Ecto neural progenitor cell (in vitro differentiated cells): Measurements from ENCODE around the gene SLC12A8.
"Not testable (repeated sequence)": the region's sequence is repeated elsewhere in the genome, so short reads cannot be mapped to it uniquely, and the experiment has no call there.

Source experiments
- DNase-seq: peaks from one replicate; pipeline ENCODE4 v3.0.0-alpha.2; 2018; ENCODE audit warnings: low spot score

SLC12A8 gene

DNA sequence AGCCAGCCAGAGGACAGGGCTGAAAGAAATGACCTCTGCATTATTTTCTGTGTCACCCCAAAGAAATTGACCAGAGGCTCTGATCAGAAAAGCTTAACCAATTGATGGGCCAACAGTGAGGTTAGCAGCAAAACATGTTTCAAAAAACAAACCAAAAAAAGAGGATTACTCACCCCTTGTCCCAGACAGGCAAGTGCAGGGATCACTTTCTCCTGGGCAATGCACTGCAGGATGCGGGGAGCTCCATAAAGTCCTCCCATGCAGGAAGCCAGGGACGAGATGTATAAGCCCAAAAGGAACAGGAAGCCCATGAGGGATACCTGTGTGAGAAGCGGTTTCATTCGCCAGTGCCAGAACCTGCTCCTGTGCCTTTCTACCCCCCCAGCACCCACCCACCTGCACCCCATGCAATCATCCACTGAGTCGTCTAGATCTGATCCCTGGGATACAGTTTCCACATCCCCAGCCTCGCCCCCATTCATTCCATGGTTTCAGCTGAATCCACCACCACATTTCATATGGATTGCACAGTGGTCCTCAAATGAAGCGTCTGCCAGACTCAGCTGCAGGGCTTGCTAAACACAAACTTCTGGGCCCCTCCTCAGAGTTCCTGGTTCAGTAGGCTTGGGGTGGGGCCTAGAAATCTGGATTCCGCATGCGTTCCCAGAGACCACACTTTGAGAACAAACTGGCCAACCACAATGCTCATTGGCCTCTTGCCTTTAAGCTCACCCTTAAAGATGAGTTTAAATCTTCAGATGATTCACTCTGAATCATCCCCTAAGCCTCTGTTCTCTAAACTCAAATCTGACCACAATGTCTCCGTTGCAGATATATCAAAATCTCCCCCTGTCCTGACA lies 102.3 kb downstream of the SLC12A8 start:
- DNase-seq = no peak

DNA sequence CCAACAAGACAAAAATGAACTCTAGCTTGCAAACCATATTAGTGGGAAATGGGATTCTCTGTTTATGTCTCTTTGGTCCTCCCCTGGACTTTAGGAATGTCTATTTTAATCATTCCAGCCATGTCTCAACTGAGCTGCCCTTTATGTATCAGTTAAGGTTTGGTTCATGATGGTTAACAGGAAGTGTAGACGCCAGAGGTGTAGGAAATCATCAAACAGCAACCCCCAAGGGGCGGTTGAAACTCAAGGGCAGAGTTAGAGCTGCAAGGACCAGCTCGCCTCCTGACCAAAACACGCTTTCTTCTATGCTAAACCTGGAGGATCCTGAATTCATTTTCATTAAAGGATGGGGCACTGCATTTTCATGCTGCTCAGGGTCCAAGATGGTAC lies 103.0 kb downstream of the SLC12A8 start:
- no peak for DNase-seq

DNA sequence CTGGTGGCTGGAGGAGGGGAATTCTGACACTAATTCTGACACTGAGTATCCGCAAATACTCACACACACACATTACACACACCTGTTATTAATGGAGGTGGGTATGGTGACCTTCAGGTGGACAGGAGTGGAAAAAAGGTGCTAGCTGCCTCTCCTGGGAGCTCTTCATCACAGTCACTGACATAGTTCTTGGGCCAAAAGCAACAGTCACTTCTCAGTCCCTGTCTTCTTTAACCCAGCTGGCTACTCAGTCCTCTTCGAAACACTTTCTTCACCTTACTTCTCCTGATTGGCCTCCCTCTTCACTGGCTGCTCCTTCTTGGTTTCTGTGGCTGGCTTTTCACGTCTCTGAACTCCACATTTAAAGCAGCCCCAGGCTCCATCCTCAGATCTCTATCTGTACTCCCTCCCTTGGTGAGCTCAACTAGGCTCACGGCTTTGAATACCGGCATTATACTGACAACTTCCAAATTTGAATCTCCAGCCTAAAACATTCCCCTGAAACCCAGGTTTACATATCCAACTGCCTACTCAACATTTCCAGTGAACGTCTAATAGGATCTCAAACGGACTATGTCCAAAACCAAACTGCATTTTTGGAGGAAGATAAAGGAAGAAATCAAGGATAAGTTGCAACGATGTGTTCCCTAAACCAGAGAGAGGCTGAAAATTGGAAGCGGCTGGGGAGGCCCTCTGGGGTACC lies 103.6 kb downstream of the SLC12A8 start:
- DNase-seq = no peak

DNA sequence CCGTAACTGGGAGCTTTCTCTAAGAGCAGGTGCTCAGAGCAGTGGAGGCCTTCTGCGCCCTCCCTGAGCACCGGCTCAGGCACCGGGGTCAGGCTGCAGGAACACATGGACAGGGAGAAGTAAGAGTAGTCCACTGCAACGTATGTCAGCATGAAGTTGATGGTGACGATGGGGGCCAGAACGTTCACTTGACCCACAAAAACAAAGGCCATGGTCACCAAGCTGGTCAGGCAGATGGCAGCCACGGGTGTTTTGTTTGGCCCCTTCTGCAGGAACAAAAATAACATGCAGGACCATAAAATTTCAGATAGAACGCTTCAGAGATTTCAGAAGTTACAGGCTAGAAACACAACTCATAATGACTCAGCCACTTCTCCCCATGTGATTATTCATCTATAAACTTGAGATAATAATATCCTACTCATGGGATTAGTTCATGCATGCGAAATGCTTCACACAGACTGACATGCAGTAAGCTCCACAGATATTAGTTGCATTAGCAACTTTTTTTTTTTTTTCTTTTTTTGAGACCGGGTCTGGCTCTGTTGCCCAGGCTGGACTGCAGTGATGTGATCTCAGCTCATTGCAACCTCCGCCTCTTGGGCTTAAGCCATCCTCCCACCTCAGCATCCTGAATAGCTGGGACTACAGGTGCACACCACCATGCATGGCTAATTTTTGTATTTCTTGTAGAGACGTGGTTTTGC lies 104.5 kb downstream of the SLC12A8 start:
- no peak for DNase-seq

DNA sequence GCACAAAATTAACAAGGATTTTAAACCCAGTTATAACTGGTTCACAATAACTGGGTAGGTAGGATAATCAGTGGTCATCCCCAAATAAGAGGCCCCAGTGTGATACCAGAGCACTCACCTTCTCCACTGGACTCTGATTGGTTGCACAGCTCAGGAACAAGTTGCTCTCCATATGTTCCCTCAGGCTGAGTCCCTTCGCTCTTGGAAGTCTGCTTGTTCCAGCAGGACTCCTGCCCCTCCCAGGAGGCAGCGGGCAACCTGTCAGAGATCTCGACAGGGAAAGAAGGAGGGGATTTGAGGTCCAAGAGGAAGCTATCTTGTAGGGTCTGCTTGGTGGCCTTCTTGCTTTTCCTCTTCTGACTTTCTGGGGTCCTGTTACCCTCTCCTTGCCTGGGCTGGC lies 105.2 kb downstream of the SLC12A8 start:
- DNase-seq = no peak

DNA sequence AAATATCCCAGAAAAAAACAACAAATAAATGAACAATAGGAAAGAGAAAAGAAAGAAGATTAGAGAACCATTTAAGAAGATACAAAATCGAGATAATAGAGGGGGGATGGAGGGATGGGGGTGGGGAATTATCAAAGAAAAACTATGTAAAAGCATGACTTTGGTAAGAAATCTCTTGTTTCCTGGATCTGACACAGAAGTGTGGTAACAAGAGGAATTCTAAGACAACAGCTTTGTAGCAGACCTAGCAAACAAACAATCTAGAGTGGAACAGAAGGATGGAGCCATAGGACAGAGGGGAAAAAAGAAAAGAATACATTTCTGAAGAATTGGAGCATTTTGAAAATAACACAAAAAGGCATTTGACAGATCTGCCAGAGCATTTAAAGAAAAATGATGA lies 107.4 kb downstream of the SLC12A8 start:
- no peak for DNase-seq

DNA sequence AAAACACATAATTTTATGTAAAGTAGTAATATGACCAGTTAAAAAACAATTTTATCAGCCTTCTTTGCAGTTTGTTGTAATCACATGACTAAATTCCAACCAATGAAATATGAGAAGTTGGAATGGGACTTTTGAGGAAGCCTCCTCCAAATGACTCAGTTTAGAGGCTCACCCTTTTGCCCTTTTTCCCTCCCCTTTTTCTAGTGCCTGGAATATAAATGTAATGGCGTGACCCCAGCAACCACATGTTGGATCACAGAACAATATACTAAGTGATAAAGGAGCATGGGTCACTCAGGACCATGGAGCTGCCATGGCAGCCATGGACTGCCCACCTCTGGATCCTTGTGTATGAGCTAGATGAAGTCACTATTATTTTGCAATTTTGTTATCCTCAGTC lies 107.9 kb downstream of the SLC12A8 start:
- DNase-seq = no peak

DNA sequence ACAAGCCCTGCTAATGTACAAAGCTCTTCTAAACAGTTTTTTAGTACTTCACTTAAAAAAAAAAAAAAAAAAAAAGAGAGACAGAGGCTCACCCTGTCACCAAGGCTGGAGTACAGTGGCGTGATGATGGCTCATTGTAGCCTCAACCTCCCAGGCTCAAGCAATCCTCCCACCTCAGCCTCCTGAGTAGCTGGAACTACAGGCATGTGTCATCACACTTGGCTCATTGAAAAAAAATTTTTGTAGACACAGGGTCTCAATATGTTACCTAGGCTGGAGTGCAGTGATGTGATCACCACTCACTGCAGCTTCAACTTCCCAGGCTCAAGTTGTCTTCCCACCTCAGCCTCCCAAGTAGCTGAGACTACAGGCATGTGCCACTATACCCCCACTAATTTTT lies 109.1 kb downstream of the SLC12A8 start:
- DNase-seq = no peak

DNA sequence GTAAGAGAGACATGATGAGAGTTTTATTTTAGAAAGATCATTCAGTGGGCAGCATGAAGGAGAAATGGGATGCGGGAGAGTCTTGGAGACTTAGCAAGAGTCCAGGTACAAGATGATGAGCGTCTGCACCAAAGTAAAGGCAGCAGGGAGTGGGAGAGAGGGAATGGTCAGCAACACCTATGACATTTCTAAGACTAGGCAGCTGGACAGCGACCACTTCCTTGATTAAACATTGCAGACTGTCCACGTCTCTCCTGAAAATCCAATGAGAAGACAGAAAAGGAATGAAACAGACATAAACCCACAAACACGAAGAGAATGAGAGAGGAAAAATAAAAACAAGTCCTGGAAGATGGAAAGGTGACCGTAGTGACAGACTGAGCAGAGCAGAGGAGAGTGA lies 110.1 kb downstream of the SLC12A8 start:
- no peak for DNase-seq

DNA sequence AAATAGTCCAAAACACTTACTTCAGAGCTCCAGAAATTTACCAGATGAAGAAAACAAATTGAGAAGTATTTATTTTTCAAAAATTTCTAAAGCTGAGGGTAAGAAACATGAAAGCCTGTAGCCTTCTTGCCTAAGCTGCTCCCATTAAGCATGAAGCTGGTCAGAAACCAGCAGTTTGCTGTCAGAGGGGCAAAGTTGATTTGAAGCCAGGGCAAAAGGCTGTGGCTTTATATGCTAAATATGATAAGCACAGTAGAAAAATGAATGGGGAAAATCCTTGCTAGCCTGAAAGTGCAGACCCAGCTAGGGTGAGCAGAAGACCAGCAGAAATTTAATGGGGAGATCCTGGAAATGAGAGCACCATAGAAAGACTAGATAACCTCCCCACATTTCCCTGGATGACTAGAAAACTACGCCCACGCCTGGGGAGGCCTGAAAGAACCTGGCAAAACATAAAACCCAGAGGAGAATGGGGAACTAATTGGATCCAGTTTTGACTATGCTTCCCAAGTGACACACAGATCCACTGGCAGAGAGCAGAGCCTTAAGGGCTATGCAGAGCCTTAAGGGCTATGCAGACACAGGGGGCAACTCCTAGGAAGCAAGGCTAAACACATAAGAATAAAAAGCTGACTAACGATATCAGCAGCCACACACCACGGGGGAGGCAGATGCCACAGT lies 113.8 kb downstream of the SLC12A8 start:
- DNase-seq = no peak

DNA sequence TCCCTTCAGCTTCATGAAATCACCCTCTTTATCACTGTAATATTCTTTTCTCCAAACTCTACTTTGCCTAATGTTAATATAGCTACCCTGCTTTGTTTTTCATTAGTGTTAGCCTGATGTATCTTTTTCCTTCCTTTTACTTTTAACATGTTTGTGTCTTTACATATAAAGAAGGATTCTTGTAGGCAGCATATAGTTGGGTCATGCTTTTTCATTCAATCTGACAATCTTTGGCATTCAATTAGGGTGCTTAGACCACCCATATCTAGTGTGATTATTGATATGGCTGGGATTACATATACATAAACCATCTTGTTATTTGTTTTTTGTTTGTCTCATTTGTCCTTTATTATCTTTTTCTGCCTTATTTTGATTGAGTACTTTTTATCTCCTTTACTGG lies 121.9 kb downstream of the SLC12A8 start:
- no peak for DNase-seq

DNA sequence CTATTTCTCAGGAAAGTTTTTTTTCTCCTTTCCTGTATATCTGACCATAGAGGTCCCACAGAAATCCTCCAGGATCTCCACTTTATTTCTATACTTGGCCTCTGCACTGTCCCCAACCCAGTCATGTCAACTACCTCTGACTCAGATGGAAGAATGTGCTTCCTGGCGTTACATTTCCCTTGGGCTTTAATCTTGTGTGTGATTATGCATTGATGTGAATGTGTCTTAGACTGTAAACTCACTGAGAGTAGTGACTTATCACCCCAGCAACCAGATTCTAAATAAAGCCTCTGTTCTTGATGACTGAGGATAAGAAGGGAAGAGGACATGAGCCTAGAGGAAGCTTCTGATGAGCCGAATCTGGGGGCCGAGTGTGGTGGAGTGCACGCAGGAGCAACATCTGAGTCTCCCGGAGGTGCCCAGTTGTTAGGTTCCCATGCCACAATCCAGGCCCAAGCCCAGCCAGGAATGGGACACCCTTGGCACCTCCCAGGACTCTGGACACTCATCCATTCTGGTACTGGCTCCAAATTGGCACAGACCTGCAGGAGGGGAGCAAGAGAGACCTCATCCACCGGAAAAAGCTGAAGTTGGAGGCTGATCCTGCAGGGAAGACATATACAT lies 124.7 kb downstream of the SLC12A8 start:
- DNase-seq = no peak

DNA sequence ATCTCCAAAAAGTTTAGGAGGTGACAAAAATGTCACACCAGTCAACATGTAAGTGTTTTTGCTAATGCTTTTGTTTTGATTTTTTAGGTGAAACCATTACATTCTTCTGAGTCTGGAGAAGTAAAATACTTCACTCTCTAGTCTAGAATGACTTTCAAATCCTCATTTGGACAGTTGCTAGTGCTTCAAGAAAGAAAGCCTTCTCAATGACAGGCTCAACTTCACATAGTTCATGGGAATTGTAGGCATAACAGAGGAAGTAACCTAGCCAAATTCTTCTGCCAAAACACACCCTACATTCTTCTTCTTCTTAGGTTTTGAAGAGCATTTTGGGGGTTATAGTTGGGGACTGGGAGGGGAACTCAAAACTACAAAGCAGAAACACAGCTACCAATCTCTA lies 127.4 kb downstream of the SLC12A8 start:
- DNase-seq = no peak

DNA sequence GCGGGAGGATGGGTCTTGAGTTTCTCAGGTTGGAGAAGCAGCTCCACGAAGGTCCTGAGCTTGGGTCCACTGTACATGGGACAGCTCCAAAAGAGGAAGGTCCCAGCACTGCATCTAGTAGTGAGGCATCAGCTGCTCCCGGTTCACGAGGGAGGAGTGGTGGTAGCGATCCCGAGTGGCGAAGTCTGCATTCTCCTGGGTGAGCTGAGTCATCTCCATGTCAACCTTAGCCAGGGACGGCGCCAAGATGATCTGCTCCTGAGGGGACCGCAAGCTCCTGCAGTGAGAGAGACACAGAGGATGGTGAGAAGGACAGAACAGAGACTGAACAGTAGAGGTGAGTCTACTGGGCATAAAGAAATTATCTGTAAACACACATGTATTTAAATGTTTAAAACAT lies 128.8 kb downstream of the SLC12A8 start:
- DNase-seq = no peak

DNA sequence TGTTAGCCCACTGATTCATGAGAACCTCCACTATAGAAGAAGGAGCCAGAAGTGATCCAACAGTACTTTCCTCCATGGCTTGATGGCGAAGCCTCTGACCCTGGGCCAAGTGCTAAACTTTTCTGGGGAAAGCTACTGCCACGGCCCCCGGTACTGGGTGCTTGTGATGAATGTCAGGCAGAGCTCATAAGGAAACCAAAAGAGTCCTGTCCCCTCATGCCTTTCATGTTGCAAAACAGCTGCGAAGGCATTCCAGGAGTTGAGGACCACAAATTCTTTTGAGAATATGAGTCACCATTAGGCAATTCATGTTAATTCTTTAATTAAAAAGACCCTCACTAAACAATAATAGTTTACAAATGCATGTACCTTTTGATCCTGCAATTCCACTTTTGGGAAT lies 130.2 kb downstream of the SLC12A8 start:
- not testable (repeated sequence) for DNase-seq

DNA sequence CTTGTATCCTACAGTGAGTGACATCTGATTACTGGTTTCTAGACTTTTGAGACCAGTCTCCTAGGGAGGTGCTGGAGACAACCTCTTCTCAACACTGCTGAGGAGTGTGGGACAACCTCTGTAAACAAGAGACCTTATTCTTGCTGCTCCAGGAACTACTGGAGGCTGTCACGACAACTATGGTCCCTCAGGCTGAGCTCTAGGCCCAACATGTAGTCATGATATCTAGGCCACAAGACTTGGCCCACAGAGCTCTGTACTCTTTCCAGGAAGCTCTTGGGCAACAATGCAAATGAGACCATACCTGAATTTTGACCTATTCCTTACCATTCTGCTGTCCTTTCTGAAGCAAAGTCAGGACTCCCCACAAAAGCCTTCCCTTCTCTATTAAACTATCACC lies 132.5 kb downstream of the SLC12A8 start:
- no peak for DNase-seq

DNA sequence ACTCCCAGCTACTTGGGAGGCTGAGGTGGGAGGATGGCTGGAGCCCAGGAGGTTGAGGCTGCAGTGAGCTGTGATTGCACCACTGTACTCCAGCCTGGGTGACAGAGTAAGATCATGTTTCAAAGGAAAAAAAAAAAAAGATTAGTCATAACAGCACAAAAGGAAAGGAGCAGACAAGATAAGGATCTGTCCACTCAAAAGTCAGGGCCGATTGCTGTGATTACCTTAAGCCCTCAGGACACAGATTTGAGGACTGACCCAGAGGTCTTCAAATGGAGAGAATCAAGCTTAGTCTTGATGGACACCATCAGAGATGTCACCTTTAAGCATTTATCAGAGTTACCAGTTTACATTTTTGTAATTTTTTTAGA lies 132.9 kb downstream of the SLC12A8 start:
- no peak for DNase-seq

DNA sequence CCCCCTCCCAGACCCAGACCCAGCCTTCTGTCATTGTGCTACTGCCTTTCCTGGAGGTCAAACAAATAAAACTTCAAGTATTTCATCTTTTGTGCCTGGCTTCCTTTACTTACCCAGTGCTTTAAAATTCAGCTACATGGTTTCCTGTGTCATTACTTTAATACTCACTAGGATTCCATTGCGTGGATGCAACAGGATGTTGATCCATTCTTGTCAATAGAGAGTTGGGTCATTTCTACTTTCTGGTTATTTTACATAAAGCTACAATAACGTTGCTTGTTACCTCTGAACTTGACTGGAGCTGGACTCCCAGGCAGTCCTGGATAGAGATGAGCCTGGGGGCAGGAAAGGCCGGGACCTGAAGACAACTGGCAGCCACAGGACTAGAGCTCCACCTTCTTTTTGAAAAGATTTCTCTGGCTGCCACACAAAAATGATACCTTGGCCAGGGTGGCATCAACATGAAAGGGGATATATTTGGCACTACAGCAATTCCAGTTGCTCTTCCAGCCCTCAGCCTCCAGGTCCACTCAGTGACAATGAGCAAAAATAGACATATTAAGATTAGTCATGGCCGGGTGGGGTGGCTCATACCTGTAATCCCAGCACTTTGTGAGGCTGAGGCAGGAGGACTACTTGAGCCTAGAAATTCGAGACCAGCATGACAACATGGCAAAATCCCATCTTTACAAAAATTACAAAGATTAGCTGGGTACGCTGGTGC lies 133.4 kb downstream of the SLC12A8 start:
- DNase-seq = no peak

DNA sequence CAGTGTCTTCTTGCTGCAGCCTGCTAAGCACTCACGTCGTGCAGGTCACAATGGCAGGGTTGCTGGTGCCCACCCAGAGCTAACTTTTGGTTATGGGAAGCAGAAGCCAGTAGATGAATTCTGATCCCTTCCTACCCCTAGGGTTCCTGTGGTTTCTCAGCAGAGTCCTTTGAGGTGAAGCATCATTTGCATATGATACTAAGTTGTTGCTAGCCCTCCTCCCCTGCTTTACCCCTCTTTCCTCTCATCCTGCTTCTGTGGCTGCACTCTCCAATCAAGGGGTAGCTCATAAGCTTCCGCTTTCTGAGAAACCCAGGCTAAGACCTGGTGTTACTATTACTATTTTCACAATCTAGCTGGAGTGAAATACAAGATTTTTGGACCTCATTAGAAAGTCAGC lies 134.7 kb downstream of the SLC12A8 start:
- no peak for DNase-seq

DNA sequence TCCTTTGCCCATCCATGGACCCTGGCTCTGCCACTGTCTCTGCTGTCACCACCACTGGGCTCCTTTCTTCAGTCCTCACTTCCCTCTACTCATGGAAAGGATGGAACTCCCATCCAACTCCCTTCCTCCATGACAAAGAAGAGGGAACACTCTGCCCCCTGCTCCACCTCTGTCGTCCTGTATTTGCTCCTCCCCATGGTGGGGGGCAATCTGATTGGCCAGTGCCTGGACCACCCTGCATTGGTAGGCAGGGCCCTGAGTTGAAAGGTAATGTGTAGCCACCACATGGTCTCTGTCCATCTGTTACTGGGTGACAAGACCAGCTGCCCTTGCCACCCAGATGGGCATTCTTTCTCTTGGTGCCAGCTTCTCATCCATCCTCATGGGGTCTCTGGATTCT lies 136.1 kb downstream of the SLC12A8 start:
- DNase-seq = no peak

DNA sequence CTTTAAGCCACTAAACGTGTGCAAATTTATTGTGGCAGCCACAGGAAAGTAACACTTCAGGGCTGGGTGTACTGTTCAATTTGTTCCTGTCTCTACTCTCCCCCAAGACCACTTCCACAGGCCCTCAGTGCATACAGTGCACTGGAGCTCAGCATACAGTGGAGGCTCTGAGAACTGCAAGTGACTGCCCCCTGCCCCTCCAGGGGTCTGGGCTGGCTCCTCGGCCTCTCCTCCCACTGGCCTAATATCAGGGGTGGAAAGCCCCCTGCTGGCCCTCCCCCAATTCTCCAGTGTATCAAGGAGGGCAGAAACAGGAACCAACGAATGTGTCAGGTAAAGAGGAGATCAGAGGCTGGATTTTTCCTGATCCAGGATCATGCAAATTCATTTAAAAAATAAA lies 136.8 kb downstream of the SLC12A8 start:
- peak; percentile 56 for DNase-seq
